ENCODE data around the gene CTNNA2.

DNA sequence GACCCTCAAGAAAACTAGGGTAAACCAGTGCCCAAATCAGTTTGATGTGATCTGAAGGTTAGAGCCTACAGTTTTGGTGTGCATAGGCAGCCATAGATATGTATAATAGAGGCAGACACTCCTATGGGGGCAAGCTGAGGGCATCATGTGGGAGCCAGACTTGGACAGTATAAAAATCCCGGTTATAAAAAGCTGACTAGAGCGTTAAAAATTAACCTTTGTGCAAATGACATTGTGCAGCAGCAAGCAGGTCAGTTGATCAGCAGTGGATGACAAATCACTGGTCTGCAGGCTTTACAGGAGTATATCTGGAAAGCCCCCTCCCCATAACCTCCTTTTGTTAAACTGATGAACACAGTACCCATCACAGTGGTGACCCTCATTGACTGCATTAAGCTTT is 107.8 kb downstream of the CTNNA2 start:
- TF ChIP-seq, protein P1, sequence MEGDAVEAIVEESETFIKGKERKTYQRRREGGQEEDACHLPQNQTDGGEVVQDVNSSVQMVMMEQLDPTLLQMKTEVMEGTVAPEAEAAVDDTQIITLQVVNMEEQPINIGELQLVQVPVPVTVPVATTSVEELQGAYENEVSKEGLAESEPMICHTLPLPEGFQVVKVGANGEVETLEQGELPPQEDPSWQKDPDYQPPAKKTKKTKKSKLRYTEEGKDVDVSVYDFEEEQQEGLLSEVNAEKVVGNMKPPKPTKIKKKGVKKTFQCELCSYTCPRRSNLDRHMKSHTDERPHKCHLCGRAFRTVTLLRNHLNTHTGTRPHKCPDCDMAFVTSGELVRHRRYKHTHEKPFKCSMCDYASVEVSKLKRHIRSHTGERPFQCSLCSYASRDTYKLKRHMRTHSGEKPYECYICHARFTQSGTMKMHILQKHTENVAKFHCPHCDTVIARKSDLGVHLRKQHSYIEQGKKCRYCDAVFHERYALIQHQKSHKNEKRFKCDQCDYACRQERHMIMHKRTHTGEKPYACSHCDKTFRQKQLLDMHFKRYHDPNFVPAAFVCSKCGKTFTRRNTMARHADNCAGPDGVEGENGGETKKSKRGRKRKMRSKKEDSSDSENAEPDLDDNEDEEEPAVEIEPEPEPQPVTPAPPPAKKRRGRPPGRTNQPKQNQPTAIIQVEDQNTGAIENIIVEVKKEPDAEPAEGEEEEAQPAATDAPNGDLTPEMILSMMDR (IDR thresholded peaks at IDR 0.05), result no peak
- TF ChIP-seq POLR2AphosphoS5 (IDR thresholded peaks at IDR 0.05; ENCODE audit: low read depth, low read length), result no peak

Data from Panc1 (cell line).